Lower leg skin (tissue), 4 donors: ENCODE results near the gene SPATA13. TPM values are rescaled to one million over a fixed set of nuclear protein-coding genes. Genes with fewer than 3 reads are reported as not detected.

Source experiments
- DNase-seq, 2 donors: peaks; one replicate each; pipeline ENCODE4 v3.0.0-alpha.2; 2019; ENCODE audit warnings: low spot score in 2 of 2
- H3K4me3 ChIP-seq: fragments of 200-600 bp; sonication (generic); 2 replicates; pipeline ENCODE4 v1.5.1; 2017; ENCODE audit warnings: mild to moderate bottlenecking, low read depth; ENCODE audit not compliant: poor library complexity, severe bottlenecking
- CTCF ChIP-seq, 3 donors: fragments of 450-650 bp; IDR thresholded peaks; one replicate each; pipeline ENCODE4 v1.5.1; 2016; ENCODE audit warnings: antibody characterized with exemption in 3 of 3, mild to moderate bottlenecking in 3 of 3, moderate library complexity in 2 of 3
- POLR2A ChIP-seq, 2 donors: fragments of 450-650 bp; IDR thresholded peaks; one replicate each; pipeline ENCODE4 v1.6.1; 2016 to 2017; ENCODE audit warnings: antibody characterized with exemption in 2 of 2, mild to moderate bottlenecking in 1 of 2, moderate library complexity in 1 of 2
- WGBS, 2 donors: methylation state at CpG; one replicate each; pipeline ENCODE4 v1.1.5; 2018; 5-methylcytosine and 5-hydroxymethylcytosine counted together
- intact Hi-C: fragments of 100-400 bp; cut with DNase I; formaldehyde crosslinking; loops from one replicate; pipeline ENCODE4 v1.15.0; 2023; ENCODE audit warnings: low total_unique reads
- total RNA-seq, 4 donors: library from RNA; depleted of rRNA; stranded (reverse); fragments of >200 nt; gene quantifications; one replicate each; pipeline ENCODE4 v1.1.0, GENCODE V29; 2016

SPATA13 gene
- total RNA-seq, 4 donors from 2014 or later, result 30.6 to 78.3 (median 46.2) TPM

- 89 to 92% methylated on average over 5 of the region's 5 CpGs for WGBS, 2 donors
- TF ChIP-seq CTCF (IDR thresholded peaks at IDR 0.05), result no peak
- TF ChIP-seq POLR2A (IDR thresholded peaks at IDR 0.05), result no peak
- no peak overlapping the region for H3K4me3 ChIP-seq
- DNase-seq, result no peak
- intact Hi-C loops, result no loop called here
Measured at GRCh38 chr13:24180750-24181377, 20.3 kb downstream of the SPATA13 start.

GRCh38 chr13:24181991-24182702 lies 21.6 kb downstream of the SPATA13 start:
- no peak overlapping the region for H3K4me3 ChIP-seq
- 66 to 76% methylated on average over 4 of the region's 4 CpGs for WGBS, 2 donors
- TF ChIP-seq CTCF (IDR thresholded peaks at IDR 0.05) (no peak), POLR2A (IDR thresholded peaks at IDR 0.05) (no peak)
- no peak for DNase-seq
- intact Hi-C loops, result no loop called here

GRCh38 chr13:24182703-24183081 lies 22.2 kb downstream of the SPATA13 start:
- no peak overlapping the region for H3K4me3 ChIP-seq
- intact Hi-C loops, result no loop called here
- DNase-seq, result no peak
- WGBS, 2 donors, result 62 to 76% methylated on average over 3 of the region's 3 CpGs
- no peak for TF ChIP-seq CTCF (IDR thresholded peaks at IDR 0.05)
- no peak for TF ChIP-seq POLR2A (IDR thresholded peaks at IDR 0.05)

- H3K4me3 ChIP-seq, result no peak overlapping the region
- DNase-seq, result no peak
- TF ChIP-seq POLR2A (IDR thresholded peaks at IDR 0.05), result no peak
- 93 to 95% methylated on average over 9 of the region's 9 CpGs for WGBS, 2 donors
- intact Hi-C loops, result no loop called here
Measured at GRCh38 chr13:24183741-24184182, 23.2 kb downstream of the SPATA13 start.

- DNase-seq, result no peak
- 77 to 86% methylated on average over 4 of the region's 4 CpGs for WGBS, 2 donors
- no peak overlapping the region for H3K4me3 ChIP-seq
- TF ChIP-seq CTCF (IDR thresholded peaks at IDR 0.05), result no peak
- TF ChIP-seq POLR2A (IDR thresholded peaks at IDR 0.05), result no peak
- intact Hi-C loops, result no loop called here
Measured at GRCh38 chr13:24184265-24184841, 23.8 kb downstream of the SPATA13 start.

- no peak for DNase-seq
- WGBS, 2 donors, result 84 to 97% methylated on average over 11 of the region's 11 CpGs
- TF ChIP-seq CTCF (IDR thresholded peaks at IDR 0.05) (no peak), POLR2A (IDR thresholded peaks at IDR 0.05) (no peak)
- intact Hi-C loops, result no loop called here
- H3K4me3 ChIP-seq, result no peak overlapping the region
Measured at GRCh38 chr13:24184882-24185281, 24.4 kb downstream of the SPATA13 start.
